OCI-LY1 (cell line): ENCODE results near the gene ODAD4.

ENCODE experiments used
- EZH2 ChIP-seq: fragments of 200-600 bp; sonication (generic), shearing (Covaris generic); IDR thresholded peaks from 2 replicates; pipeline ENCODE4 v1.8.0; 2017; ENCODE audit warnings: borderline replicate concordance, mixed run types, mild to moderate bottlenecking, antibody characterized with exemption, low read length, moderate library complexity, mixed read lengths
- TF ChIP-seq, protein P1 (sequence below): fragments of 200-600 bp; sonication (generic), shearing (Covaris generic); IDR thresholded peaks from 2 replicates; pipeline ENCODE4 v1.5.1; 2017; ENCODE audit warnings: mild to moderate bottlenecking, antibody characterized with exemption, low read length, moderate library complexity, mixed read lengths

DNA sequence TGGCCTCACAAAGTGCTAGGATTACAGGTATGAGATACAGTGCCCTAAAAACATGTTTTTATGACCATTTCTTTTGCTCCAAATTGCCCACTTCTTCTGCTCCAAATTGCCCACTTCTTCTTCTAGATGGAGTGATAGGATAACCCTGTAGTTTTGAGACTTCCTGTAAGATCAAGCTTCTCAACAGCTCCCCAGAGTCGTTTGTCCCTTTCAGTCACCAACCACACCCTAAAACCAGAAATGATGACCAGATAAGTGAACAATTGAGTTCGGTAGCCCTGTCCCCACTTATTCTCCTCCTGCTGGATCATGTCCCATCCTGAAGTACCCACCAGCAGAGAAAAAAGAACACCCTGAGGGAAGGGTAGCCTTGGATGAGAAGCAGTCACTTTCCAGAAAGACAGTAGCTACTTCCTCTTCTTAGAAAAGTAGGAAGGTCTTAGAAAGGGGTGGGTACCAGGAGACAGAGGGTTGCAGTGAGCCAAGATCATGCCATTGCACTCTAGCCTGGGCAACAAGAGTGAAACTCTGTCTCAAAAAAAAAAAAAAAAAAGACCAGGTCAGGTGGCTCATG lies 2.5 kb downstream of the ODAD4 start:
- TF ChIP-seq EZH2, result no peak
- TF ChIP-seq, protein P1, sequence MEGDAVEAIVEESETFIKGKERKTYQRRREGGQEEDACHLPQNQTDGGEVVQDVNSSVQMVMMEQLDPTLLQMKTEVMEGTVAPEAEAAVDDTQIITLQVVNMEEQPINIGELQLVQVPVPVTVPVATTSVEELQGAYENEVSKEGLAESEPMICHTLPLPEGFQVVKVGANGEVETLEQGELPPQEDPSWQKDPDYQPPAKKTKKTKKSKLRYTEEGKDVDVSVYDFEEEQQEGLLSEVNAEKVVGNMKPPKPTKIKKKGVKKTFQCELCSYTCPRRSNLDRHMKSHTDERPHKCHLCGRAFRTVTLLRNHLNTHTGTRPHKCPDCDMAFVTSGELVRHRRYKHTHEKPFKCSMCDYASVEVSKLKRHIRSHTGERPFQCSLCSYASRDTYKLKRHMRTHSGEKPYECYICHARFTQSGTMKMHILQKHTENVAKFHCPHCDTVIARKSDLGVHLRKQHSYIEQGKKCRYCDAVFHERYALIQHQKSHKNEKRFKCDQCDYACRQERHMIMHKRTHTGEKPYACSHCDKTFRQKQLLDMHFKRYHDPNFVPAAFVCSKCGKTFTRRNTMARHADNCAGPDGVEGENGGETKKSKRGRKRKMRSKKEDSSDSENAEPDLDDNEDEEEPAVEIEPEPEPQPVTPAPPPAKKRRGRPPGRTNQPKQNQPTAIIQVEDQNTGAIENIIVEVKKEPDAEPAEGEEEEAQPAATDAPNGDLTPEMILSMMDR, result no peak
